Uterus (tissue), 4 donors: Measurements from ENCODE around the gene IQGAP2. TPM values are rescaled to one million over a fixed set of nuclear protein-coding genes. Genes with fewer than 3 reads are reported as not detected.

ENCODE experiments used
- DNase-seq, 2 donors: peaks; one replicate each; pipeline ENCODE4 v3.0.0-alpha.2; 2019 to 2020
- H3K27ac ChIP-seq, 2 donors: fragments of 200-600 bp; sonication (generic); 1 replicate in 1 of 2; 2 replicates in 1 of 2; pipeline ENCODE4 v1.5.1; 2016 to 2018
- H3K27me3 ChIP-seq, 2 donors: fragments of 200-600 bp; sonication (generic); one replicate each; pipeline ENCODE4 v1.5.1; 2018 to 2019; ENCODE audit warnings: control low read depth in 1 of 2
- H3K36me3 ChIP-seq, 2 donors: fragments of 200-600 bp; sonication (generic); one replicate each; pipeline ENCODE4 v1.5.1; 2019; ENCODE audit warnings: control low read depth in 1 of 2
- H3K4me1 ChIP-seq, 2 donors: fragments of 200-600 bp; sonication (generic); one replicate each; pipeline ENCODE4 v1.5.1; 2018 to 2019; ENCODE audit warnings: control low read depth in 1 of 2
- H3K4me3 ChIP-seq, 2 donors: fragments of 200-600 bp; sonication (generic); 1 replicate in 1 of 2; 2 replicates in 1 of 2; pipeline ENCODE4 v1.5.1; 2018 to 2019; ENCODE audit warnings: mild to moderate bottlenecking in 1 of 2
- H3K9me3 ChIP-seq, 2 donors: fragments of 200-600 bp; sonication (generic); one replicate each; pipeline ENCODE4 v1.5.1; 2019; ENCODE audit warnings: control low read depth in 1 of 2
- CTCF ChIP-seq, 4 experiments: fragments of 200-600 bp in 2 of 4; fragments of 450-650 bp in 2 of 4; sonication (generic) in 2 of 4; IDR thresholded peaks; one replicate each; pipeline ENCODE4 v1.5.1; 2016 to 2019; ENCODE audit warnings: antibody characterized with exemption in 4 of 4, mild to moderate bottlenecking in 2 of 4, moderate library complexity in 1 of 4
- POLR2A ChIP-seq, 2 donors: fragments of 450-650 bp; IDR thresholded peaks; one replicate each; pipeline ENCODE4 v1.6.1; 2016; ENCODE audit warnings: antibody characterized with exemption in 2 of 2, mild to moderate bottlenecking in 1 of 2, moderate library complexity in 1 of 2
- intact Hi-C: fragments of 100-400 bp; cut with DNase I; formaldehyde crosslinking; loops from one replicate; pipeline ENCODE4 v1.15.1; 2023; ENCODE audit warnings: low total_unique reads
- total RNA-seq, 4 donors: library from RNA; depleted of rRNA in 3 of 4; stranded (reverse); fragments of >200 nt in 3 of 4; gene quantifications; one replicate each; pipeline versions ENCODE4 v1.1.0 to v1.2.4, GENCODE V29; 2014 to 2023
- donor health status: DM: yes; HTN: yes; CAD: no.

The IQGAP2 gene
- total RNA-seq, 4 donors from 2014 or later, result 7.1 to 49.2 (median 9.4) TPM

GRCh38 chr5:76415855-76416254, 12.8 kb downstream of the IQGAP2 start:
- H3K4me1 ChIP-seq, result no peaks in the 10 kb centered on the region
- no peak overlapping the region for H3K27ac ChIP-seq
- TF ChIP-seq CTCF (IDR thresholded peaks at IDR 0.05), result no peak
- no peak for TF ChIP-seq POLR2A (IDR thresholded peaks at IDR 0.05)
- no peaks in the 10 kb centered on the region for H3K9me3 ChIP-seq
- H3K36me3 ChIP-seq, result no peaks in the 10 kb centered on the region
- H3K27me3 ChIP-seq, result no peaks in the 10 kb centered on the region
- no peak for DNase-seq
- H3K4me3 ChIP-seq, result no peak overlapping the region
- intact Hi-C loops, result no loop called here

- no peak overlapping the region for H3K4me3 ChIP-seq
- H3K36me3 ChIP-seq, result no peaks in the 10 kb centered on the region
- no peak for TF ChIP-seq POLR2A (IDR thresholded peaks at IDR 0.05)
- TF ChIP-seq CTCF (IDR thresholded peaks at IDR 0.05), result no peak
- intact Hi-C loops, result no loop called here
- no peaks in the 10 kb centered on the region for H3K27me3 ChIP-seq
- no peak overlapping the region for H3K27ac ChIP-seq
- H3K9me3 ChIP-seq, result no peaks in the 10 kb centered on the region
- DNase-seq, result no peak
- H3K4me1 ChIP-seq, result no peaks in the 10 kb centered on the region
These were observed 16.7 kb downstream of the IQGAP2 start for GRCh38 chr5:76419597-76420298.

GRCh38 chr5:76422227-76422626, 19.1 kb downstream of the IQGAP2 start:
- Histone ChIP-seq H3K9me3 (no peaks in the 10 kb centered on the region), H3K27ac (no peak overlapping the region), H3K36me3 (no peaks in the 10 kb centered on the region), H3K27me3 (no peaks in the 10 kb centered on the region), H3K4me1 (no peaks in the 10 kb centered on the region), H3K4me3 (no peak overlapping the region)
- intact Hi-C loops, result no loop called here
- TF ChIP-seq CTCF (IDR thresholded peaks at IDR 0.05), result no peak
- no peak for TF ChIP-seq POLR2A (IDR thresholded peaks at IDR 0.05)
- DNase-seq, result no peak

- no peak overlapping the region for H3K27ac ChIP-seq
- no peak for DNase-seq
- no peaks in the 10 kb centered on the region for H3K27me3 ChIP-seq
- intact Hi-C loops, result no loop called here
- no peak overlapping the region for H3K4me3 ChIP-seq
- no peaks in the 10 kb centered on the region for H3K9me3 ChIP-seq
- no peaks in the 10 kb centered on the region for H3K36me3 ChIP-seq
- no peaks in the 10 kb centered on the region for H3K4me1 ChIP-seq
- TF ChIP-seq CTCF (IDR thresholded peaks at IDR 0.05), result no peak
- no peak for TF ChIP-seq POLR2A (IDR thresholded peaks at IDR 0.05)
These were observed 19.7 kb downstream of the IQGAP2 start for GRCh38 chr5:76422742-76423141.

- no peak for DNase-seq
- intact Hi-C loops, result no loop called here
- Histone ChIP-seq H3K27ac (no peak overlapping the region), H3K4me3 (no peak overlapping the region), H3K27me3 (no peaks in the 10 kb centered on the region), H3K9me3 (no peaks in the 10 kb centered on the region), H3K36me3 (no peaks in the 10 kb centered on the region), H3K4me1 (no peaks in the 10 kb centered on the region)
- TF ChIP-seq POLR2A (IDR thresholded peaks at IDR 0.05), result no peak
- no peak for TF ChIP-seq CTCF (IDR thresholded peaks at IDR 0.05)
These were observed 22.1 kb downstream of the IQGAP2 start for GRCh38 chr5:76425146-76425545.
